ENCODE data around the gene MTFR1L.

The MTFR1L gene

GRCh38 chr1:25819491-25820246, at the start of gene MTFR1L:
MTFR1L (plus strand) TSS chr1:25819954; CDS start chr1:25823105, 3,151 bp downstream.
- peak; percentile 85 to 91 for DNase-seq (ENCODE audit: low read depth in 2 of 2, low spot score in 1 of 2)

GRCh38 chr1:25770541-25771220, 49.1 kb upstream of the MTFR1L start:
- DNase-seq (ENCODE audit: low read depth in 2 of 2, low spot score in 1 of 2), result no peak

- no peak for DNase-seq (ENCODE audit: low read depth in 2 of 2, low spot score in 1 of 2)
These were observed 48.3 kb upstream of the MTFR1L start for GRCh38 chr1:25771221-25772114.

GRCh38 chr1:25772164-25772563, 47.6 kb upstream of the MTFR1L start:
- DNase-seq (ENCODE audit: low read depth in 2 of 2, low spot score in 1 of 2), result no peak

- DNase-seq (ENCODE audit: low read depth in 2 of 2, low spot score in 1 of 2), result no peak
These were observed 47.0 kb upstream of the MTFR1L start for GRCh38 chr1:25772692-25773245.

GRCh38 chr1:25773441-25774125, 46.2 kb upstream of the MTFR1L start:
- DNase-seq (ENCODE audit: low read depth in 2 of 2, low spot score in 1 of 2), result no peak

- no peak for DNase-seq (ENCODE audit: low read depth in 2 of 2, low spot score in 1 of 2)
These were observed 45.4 kb upstream of the MTFR1L start for GRCh38 chr1:25774206-25774803.

- peak; percentile 64 to 76 for DNase-seq (ENCODE audit: low read depth in 2 of 2, low spot score in 1 of 2)
These were observed 44.6 kb upstream of the MTFR1L start for GRCh38 chr1:25774921-25775771.

GRCh38 chr1:25779388-25779787, 40.4 kb upstream of the MTFR1L start:
- no peak for DNase-seq (ENCODE audit: low read depth in 2 of 2, low spot score in 1 of 2)

GRCh38 chr1:25779894-25780293, 39.9 kb upstream of the MTFR1L start:
- no peak for DNase-seq (ENCODE audit: low read depth in 2 of 2, low spot score in 1 of 2)

GRCh38 chr1:25780318-25781129, 39.2 kb upstream of the MTFR1L start:
- DNase-seq (ENCODE audit: low read depth in 2 of 2, low spot score in 1 of 2), result no peak

- no peak for DNase-seq (ENCODE audit: low read depth in 2 of 2, low spot score in 1 of 2)
These were observed 38.7 kb upstream of the MTFR1L start for GRCh38 chr1:25781130-25781433.

GRCh38 chr1:25782608-25783201, 37.0 kb upstream of the MTFR1L start:
- DNase-seq (ENCODE audit: low read depth in 2 of 2, low spot score in 1 of 2), result no peak

- DNase-seq (ENCODE audit: low read depth in 2 of 2, low spot score in 1 of 2), result no peak
These were observed 35.1 kb upstream of the MTFR1L start for GRCh38 chr1:25784575-25785051.

- no peak for DNase-seq (ENCODE audit: low read depth in 2 of 2, low spot score in 1 of 2)
These were observed 34.3 kb upstream of the MTFR1L start for GRCh38 chr1:25785333-25786067.

GRCh38 chr1:25786887-25787759, 32.6 kb upstream of the MTFR1L start:
- no peak for DNase-seq (ENCODE audit: low read depth in 2 of 2, low spot score in 1 of 2)

GRCh38 chr1:25787760-25788166, 32.0 kb upstream of the MTFR1L start:
- no peak for DNase-seq (ENCODE audit: low read depth in 2 of 2, low spot score in 1 of 2)
